ENCODE measurements around the gene KMT2C. TPM values are rescaled to one million over a fixed set of nuclear protein-coding genes. Genes with fewer than 3 reads are reported as not detected.
A peak's percentile ranks its signal among the peaks of the same experiment; 100 is the strongest.

KMT2C gene
- total and polyA plus RNA-seq, 4 donors: 6.3 to 35.3 (median 19.3) TPM

DNA sequence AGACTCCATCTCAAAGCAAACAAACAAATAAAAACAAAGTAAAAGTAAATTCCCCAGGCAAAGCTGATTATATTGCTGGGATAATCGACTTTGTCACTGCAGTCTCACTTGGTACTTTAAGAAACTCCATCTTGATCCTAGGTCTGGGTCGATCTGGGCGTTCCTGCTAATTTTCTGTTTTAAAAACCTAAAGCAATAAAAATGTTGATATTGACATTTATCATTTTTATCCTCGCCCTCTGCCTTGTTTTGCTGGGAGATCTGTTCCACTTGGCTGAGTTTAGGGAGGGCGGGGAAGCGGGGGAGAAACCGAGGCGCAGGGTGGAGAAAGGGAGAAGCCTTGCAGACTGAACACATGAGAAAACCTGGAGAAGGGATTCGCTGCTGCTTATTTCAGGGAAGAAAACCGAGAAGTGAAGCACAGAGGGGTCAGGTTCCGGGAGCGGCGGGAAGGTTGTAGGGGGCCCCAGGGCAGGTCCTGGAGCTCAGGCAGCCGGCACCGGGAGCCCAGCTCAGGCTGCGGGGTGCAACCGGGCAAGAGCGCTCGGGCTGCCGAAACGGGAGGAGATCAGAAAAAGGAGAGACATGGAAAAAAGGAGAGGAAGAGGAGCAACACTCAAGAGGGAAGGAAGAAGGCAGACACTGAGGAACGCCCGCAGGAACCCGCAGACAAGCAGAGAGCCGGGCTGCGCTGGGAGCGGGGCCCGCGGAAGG, 27.3 kb upstream of the KMT2C start:
- Histone ChIP-seq H3K36me3 (ENCODE audit: control insufficient read depth in 4 of 4, insufficient read depth in 3 of 4, low read depth in 1 of 4, low read length in 3 of 4) (no peaks in the 10 kb centered on the region), H3K4me3 (ENCODE audit: low read depth in 1 of 3, low read length in 3 of 3) (peak overlapping the region; percentile 51 to 85 (median 72)), H3K4me1 (ENCODE audit: control insufficient read depth in 4 of 4, insufficient read depth in 4 of 4, low read length in 3 of 4) (peaks cover 0 to 7% (median 5%) of the 10 kb centered on the region in 4 donors), H3K27ac (ENCODE audit: low read depth in 1 of 2, low read length in 2 of 2) (peak overlapping the region; percentile 22 to 91), H3K9me3 (ENCODE audit: control insufficient read depth in 4 of 4, low read length in 3 of 4) (no peaks in the 10 kb centered on the region), H3K27me3 (ENCODE audit: control insufficient read depth in 4 of 4, insufficient read depth in 4 of 4, low read length in 3 of 4) (no peaks in the 10 kb centered on the region), H3K9ac (ENCODE audit: low read depth in 1 of 2, low read length in 2 of 2) (peak overlapping the region; percentile 41 to 92)
- no peak for DNase-seq (ENCODE audit: low spot score)
- TF ChIP-seq SP1 (IDR thresholded peaks at IDR 0.05) (no peak), TAF1 (conservative IDR thresholded peaks at IDR 0.05) (peak; percentile 51)
- WGBS: 2% methylated on average over 29 of the region's 29 CpGs

GRCh38 chr7:152459724-152460251, 24.0 kb upstream of the KMT2C start:
- Histone ChIP-seq H3K27me3 (ENCODE audit: control insufficient read depth in 4 of 4, insufficient read depth in 4 of 4, low read length in 3 of 4) (no peaks in the 10 kb centered on the region), H3K9me3 (ENCODE audit: control insufficient read depth in 4 of 4, low read length in 3 of 4) (no peaks in the 10 kb centered on the region), H3K4me1 (ENCODE audit: control insufficient read depth in 4 of 4, insufficient read depth in 4 of 4, low read length in 3 of 4) (peaks cover 0 to 1% (median 0%) of the 10 kb centered on the region in 4 donors), H3K36me3 (ENCODE audit: control insufficient read depth in 4 of 4, insufficient read depth in 3 of 4, low read depth in 1 of 4, low read length in 3 of 4) (no peaks in the 10 kb centered on the region), H3K9ac (ENCODE audit: low read depth in 1 of 2, low read length in 2 of 2) (no peak overlapping the region), H3K4me3 (ENCODE audit: low read depth in 1 of 3, low read length in 3 of 3) (no peak overlapping the region), H3K27ac (ENCODE audit: low read depth in 1 of 2, low read length in 2 of 2) (no peak overlapping the region)
- 88% methylated on average over 5 of the region's 5 CpGs for WGBS
- no peak for DNase-seq (ENCODE audit: low spot score)
- TF ChIP-seq, protein P1, sequence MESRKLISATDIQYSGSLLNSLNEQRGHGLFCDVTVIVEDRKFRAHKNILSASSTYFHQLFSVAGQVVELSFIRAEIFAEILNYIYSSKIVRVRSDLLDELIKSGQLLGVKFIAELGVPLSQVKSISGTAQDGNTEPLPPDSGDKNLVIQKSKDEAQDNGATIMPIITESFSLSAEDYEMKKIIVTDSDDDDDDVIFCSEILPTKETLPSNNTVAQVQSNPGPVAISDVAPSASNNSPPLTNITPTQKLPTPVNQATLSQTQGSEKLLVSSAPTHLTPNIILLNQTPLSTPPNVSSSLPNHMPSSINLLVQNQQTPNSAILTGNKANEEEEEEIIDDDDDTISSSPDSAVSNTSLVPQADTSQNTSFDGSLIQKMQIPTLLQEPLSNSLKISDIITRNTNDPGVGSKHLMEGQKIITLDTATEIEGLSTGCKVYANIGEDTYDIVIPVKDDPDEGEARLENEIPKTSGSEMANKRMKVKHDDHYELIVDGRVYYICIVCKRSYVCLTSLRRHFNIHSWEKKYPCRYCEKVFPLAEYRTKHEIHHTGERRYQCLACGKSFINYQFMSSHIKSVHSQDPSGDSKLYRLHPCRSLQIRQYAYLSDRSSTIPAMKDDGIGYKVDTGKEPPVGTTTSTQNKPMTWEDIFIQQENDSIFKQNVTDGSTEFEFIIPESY (IDR thresholded peaks at IDR 0.05): no peak
- TF ChIP-seq FOXA2 (IDR thresholded peaks at IDR 0.05) (no peak), JUND (IDR thresholded peaks at IDR 0.05) (no peak), SP1 (IDR thresholded peaks at IDR 0.05) (no peak), YY1 (IDR thresholded peaks at IDR 0.05) (no peak), GABPA (IDR thresholded peaks at IDR 0.05 in 1 of 2, conservative IDR thresholded peaks at IDR 0.05 in 1 of 2) (no peak), RXRA (IDR thresholded peaks at IDR 0.05) (no peak)

DNA sequence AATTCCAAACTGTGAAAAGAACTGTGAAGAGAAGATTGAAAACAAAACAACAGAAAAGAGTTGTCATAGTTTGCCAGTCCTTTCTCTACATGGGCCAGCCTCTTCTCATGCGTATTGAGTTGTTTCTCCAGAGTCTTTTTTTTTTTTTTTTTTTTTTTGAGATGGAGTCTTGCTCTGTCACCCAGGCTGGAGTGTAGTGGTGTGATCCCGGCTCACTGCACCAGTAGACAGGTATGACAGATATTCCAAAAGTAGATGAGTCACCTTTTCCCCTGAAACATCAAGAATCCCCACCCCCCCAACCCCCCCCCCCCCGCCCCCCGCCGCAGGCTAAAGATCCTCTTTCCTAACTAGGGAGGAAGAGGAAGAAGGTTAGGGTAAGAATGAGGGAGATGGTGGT, 15.6 kb upstream of the KMT2C start:
- Histone ChIP-seq H3K4me1 (ENCODE audit: control insufficient read depth in 4 of 4, insufficient read depth in 4 of 4, low read length in 3 of 4) (no peaks in the 10 kb centered on the region), H3K4me3 (ENCODE audit: low read depth in 1 of 3, low read length in 3 of 3) (no peak overlapping the region), H3K27ac (ENCODE audit: low read depth in 1 of 2, low read length in 2 of 2) (no peak overlapping the region), H3K9ac (ENCODE audit: low read depth in 1 of 2, low read length in 2 of 2) (no peak overlapping the region), H3K9me3 (ENCODE audit: control insufficient read depth in 4 of 4, low read length in 3 of 4) (no peaks in the 10 kb centered on the region), H3K36me3 (ENCODE audit: control insufficient read depth in 4 of 4, insufficient read depth in 3 of 4, low read depth in 1 of 4, low read length in 3 of 4) (no peaks in the 10 kb centered on the region), H3K27me3 (ENCODE audit: control insufficient read depth in 4 of 4, insufficient read depth in 4 of 4, low read length in 3 of 4) (no peaks in the 10 kb centered on the region)
- WGBS: 62% methylated on average over 5 of the region's 5 CpGs
- DNase-seq (ENCODE audit: low spot score): no peak
- TF ChIP-seq YY1 (IDR thresholded peaks at IDR 0.05) (no peak), HNF4A (conservative IDR thresholded peaks at IDR 0.05) (no peak), MAX (IDR thresholded peaks at IDR 0.05) (no peak), NR2F2 (IDR thresholded peaks at IDR 0.05) (no peak), JUND (IDR thresholded peaks at IDR 0.05) (no peak), SP1 (IDR thresholded peaks at IDR 0.05) (no peak), HNF4G (IDR thresholded peaks at IDR 0.05) (no peak), CTCF (IDR thresholded peaks at IDR 0.05; ENCODE audit: low read depth, low read length, missing input control) (no peak), FOXA1 (IDR thresholded peaks at IDR 0.05) (no peak), RXRA (IDR thresholded peaks at IDR 0.05) (no peak), FOXA2 (IDR thresholded peaks at IDR 0.05) (no peak), ATF3 (IDR thresholded peaks at IDR 0.05) (no peak), GABPA (IDR thresholded peaks at IDR 0.05 in 1 of 2, conservative IDR thresholded peaks at IDR 0.05 in 1 of 2) (no peak), TAF1 (conservative IDR thresholded peaks at IDR 0.05) (no peak)
- TF ChIP-seq, protein P2, sequence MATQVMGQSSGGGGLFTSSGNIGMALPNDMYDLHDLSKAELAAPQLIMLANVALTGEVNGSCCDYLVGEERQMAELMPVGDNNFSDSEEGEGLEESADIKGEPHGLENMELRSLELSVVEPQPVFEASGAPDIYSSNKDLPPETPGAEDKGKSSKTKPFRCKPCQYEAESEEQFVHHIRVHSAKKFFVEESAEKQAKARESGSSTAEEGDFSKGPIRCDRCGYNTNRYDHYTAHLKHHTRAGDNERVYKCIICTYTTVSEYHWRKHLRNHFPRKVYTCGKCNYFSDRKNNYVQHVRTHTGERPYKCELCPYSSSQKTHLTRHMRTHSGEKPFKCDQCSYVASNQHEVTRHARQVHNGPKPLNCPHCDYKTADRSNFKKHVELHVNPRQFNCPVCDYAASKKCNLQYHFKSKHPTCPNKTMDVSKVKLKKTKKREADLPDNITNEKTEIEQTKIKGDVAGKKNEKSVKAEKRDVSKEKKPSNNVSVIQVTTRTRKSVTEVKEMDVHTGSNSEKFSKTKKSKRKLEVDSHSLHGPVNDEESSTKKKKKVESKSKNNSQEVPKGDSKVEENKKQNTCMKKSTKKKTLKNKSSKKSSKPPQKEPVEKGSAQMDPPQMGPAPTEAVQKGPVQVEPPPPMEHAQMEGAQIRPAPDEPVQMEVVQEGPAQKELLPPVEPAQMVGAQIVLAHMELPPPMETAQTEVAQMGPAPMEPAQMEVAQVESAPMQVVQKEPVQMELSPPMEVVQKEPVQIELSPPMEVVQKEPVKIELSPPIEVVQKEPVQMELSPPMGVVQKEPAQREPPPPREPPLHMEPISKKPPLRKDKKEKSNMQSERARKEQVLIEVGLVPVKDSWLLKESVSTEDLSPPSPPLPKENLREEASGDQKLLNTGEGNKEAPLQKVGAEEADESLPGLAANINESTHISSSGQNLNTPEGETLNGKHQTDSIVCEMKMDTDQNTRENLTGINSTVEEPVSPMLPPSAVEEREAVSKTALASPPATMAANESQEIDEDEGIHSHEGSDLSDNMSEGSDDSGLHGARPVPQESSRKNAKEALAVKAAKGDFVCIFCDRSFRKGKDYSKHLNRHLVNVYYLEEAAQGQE (IDR thresholded peaks at IDR 0.05): no peak
- TF ChIP-seq, protein P1 (IDR thresholded peaks at IDR 0.05): no peak

Data from liver (tissue), 9 donors.